KOPT-K1 (cell line): ENCODE data around the gene TGFBI.

Source experiments
- H3K27ac ChIP-seq: fragments of 200-600 bp; sonication (generic); 2 replicates; pipeline ENCODE4 v1.5.1; 2016; ENCODE audit warnings: antibody characterized with exemption, mild to moderate bottlenecking, low read depth, low read length; ENCODE audit not compliant: poor library complexity, severe bottlenecking
- H3K36me3 ChIP-seq: fragments of 200-600 bp; sonication (generic); 2 replicates; pipeline ENCODE4 v1.5.1; 2017; ENCODE audit warnings: antibody characterized with exemption, mild to moderate bottlenecking, low read length, moderate library complexity; ENCODE audit not compliant: insufficient read depth
- H3K9me3 ChIP-seq: fragments of 200-600 bp; sonication (generic); 2 replicates; pipeline ENCODE4 v1.5.1; 2017; ENCODE audit warnings: antibody characterized with exemption, low read length, mild to moderate bottlenecking; ENCODE audit not compliant: insufficient read depth, poor library complexity, severe bottlenecking

The TGFBI gene

DNA sequence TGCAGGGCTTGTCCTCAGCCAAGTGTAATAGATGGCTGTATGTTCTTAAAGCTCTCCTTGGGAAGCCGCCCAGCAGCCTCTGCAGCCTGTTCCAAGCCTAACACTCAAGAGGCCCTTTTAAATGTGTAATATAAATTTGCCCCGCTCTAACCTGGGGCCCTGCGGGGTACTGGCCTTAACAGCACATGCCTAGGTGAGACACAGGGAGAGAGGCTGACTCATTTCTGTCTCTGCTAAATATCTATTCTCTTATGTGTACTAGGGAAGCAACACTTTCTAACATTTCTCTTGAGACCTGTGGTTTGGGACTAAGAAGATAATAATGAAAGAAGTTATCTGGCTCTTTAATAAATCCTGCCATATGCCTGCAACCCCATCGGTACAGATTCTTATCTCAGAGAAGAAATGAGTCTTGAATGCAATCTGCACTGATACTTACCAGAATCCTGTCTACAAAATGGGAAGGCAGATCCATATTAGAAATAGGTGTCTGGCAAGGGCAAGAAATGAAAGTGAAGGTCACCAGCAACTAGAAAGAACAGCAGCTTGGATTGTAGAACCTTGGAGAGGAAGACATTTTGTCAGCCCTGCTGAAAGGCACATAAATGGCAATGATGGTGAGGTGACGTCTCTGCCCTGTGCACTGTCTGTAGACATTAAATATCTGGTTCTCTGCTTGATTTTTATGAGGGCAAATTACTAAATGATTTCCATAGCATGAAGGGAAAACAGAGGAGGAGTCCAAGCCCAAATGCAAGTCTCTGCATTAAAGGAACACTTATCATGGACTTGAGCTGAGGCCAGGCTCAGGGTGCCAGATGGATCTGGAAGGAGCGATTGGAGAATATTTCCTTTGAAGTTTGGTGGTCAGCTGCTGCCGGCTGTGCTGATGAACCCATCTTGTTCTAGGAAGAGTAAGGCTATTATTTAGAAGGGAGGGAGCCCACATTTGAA lies 14.5 kb upstream of the TGFBI start:
- Histone ChIP-seq H3K9me3 (no peaks in the 10 kb centered on the region), H3K36me3 (no peaks in the 10 kb centered on the region), H3K27ac (no peak overlapping the region)

DNA sequence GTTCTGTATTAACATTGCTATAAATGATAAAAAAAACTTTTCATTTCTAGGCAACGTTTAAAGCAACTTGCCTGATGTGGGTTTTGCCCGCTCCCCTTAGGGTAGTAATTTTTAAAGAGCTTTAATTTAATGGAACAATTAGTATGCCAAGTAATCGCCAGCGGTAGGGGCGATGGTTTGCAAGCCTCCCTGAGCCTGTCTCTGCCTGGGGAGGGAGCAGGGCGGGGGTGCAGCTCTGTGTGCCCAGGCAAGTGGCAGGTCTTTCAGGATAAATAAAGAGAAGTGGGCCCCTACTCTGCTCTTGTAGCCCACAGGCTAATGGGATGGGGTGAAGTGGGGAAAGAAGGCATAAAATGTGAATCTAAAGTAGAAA lies 13.8 kb upstream of the TGFBI start:
- no peaks in the 10 kb centered on the region for H3K9me3 ChIP-seq

GRCh38 chr5:136015966-136016650 lies 12.7 kb upstream of the TGFBI start:
- no peaks in the 10 kb centered on the region for H3K9me3 ChIP-seq
- H3K36me3 ChIP-seq = no peaks in the 10 kb centered on the region
- no peak overlapping the region for H3K27ac ChIP-seq

More for the DNA sequence above, 13.8 kb upstream of the TGFBI start:
- Histone ChIP-seq H3K36me3 (no peaks in the 10 kb centered on the region), H3K27ac (no peak overlapping the region)

DNA sequence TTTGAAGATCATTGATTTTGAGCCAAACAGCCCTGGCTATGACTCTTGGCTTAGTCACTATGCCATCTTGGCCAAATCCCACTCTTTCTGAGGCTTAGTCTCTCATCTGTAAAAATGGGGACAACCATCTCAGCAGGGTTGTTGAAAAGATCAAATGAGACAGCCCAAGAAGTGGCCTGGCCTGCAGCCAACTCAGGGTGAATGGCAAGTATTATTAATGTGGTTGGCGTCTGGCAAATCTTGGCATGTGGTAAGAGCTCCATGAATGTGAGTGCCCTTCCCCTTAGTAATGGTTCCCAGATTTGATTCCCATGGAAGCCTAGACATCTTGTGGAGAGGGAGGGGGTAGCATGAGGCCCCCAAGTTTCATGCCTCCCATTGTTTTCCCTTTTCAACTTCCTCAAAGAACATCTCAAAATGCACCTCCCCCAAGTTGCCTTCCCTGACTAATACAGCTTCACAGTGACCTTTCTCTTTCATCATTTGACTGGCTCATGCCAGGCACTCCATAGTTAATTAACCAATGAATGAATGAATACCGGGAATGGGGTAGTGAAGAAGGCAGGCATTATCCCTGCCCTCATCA lies 11.8 kb upstream of the TGFBI start:
- H3K36me3 ChIP-seq = no peaks in the 10 kb centered on the region
- H3K27ac ChIP-seq = no peak overlapping the region
- H3K9me3 ChIP-seq = no peaks in the 10 kb centered on the region

GRCh38 chr5:136018814-136019783 lies 9.7 kb upstream of the TGFBI start:
- no peaks in the 10 kb centered on the region for H3K36me3 ChIP-seq
- H3K27ac ChIP-seq = no peak overlapping the region
- H3K9me3 ChIP-seq = no peaks in the 10 kb centered on the region

DNA sequence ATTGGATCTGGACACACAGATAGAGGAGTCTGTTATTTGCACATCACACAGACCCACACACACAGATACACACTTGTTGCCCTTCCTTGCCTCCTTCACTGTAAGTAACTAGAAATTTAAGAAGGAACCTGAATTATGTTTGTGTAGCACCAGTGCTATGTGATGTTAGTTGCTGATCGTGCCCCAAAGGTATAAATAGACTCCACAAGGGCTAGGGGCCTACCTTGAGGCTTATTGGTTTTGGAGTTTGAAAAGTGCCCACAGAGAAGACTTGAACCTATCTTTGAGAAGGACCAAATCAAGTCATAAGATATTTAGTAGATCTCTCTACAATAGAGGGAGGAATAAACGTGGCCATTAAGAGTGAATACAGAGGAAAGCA lies 8.8 kb upstream of the TGFBI start:
- Histone ChIP-seq H3K9me3 (no peaks in the 10 kb centered on the region), H3K27ac (no peak overlapping the region), H3K36me3 (no peaks in the 10 kb centered on the region)

GRCh38 chr5:136020383-136021015 lies 8.3 kb upstream of the TGFBI start:
- Histone ChIP-seq H3K36me3 (no peaks in the 10 kb centered on the region), H3K9me3 (no peaks in the 10 kb centered on the region), H3K27ac (no peak overlapping the region)

DNA sequence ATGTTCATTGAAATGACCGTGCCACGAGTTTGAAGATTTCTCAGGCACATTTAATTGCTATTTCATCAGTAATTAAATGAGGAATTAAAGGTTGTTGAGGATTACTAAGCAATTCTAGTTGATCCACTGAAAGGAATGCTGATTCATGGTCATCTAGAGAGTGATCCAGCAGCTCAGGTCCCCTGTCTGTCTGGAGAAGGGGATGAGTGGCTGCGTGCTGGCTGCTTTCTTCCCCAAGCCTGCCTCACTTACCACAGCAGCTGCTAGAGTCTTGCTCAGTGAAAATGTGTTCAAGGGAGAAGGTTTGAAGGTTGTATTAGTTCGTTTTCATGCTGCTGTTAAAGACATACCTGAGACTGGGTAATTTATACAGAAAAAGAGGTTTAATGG lies 7.8 kb upstream of the TGFBI start:
- Histone ChIP-seq H3K27ac (no peak overlapping the region), H3K9me3 (no peaks in the 10 kb centered on the region), H3K36me3 (no peaks in the 10 kb centered on the region)

DNA sequence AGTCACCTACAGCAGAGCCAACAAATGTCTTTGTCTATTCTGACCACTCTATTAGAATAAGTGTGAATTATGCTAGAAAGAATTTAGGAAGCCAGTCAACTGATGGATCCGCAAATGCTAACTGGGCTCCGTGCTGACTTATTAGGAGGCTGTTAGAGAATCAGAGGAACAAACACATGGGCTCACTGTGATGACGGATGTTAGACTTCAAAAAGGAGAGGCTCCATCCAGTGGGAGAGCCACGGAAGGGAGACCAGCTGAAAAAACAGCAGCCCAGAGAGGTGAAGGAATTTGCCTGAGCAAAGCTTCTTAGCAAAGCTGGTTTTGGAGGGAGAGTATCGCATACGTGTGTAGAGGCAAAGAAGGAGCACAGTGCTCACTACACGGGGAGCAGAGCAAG lies 5.8 kb upstream of the TGFBI start:
- H3K27ac ChIP-seq = no peak overlapping the region
- H3K36me3 ChIP-seq = no peaks in the 10 kb centered on the region
- no peaks in the 10 kb centered on the region for H3K9me3 ChIP-seq

DNA sequence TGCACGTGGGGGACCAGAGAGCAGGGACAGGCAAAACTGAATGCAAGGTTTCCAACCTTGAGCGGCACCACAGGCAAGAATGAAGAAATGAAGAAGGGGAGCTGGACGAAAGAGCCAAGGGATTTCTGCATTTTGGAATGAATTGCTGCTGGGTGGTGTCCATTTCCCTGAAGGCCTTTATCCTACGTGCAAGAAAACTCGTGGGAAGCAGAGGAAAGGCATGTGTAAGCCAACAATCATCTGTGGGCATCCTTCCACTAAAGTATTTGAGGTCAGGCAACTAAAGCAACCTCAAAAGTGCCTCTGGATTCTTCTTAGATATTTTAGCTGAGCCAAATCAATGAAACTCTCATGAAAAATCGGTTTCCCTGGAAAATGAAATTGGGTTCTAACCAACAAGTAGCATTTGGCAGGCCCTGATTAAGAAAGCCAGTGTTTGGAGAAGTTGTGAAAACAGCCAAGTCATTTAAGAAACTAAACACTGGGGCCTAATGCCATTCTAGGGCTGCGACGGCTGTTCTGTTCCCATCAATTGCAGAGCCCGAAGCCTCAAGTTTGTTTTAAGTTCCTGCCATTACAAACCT lies 4.7 kb upstream of the TGFBI start:
- Histone ChIP-seq H3K36me3 (no peaks in the 10 kb centered on the region), H3K27ac (no peak overlapping the region), H3K9me3 (no peaks in the 10 kb centered on the region)

- Histone ChIP-seq H3K9me3 (no peaks in the 10 kb centered on the region), H3K27ac (no peak overlapping the region), H3K36me3 (no peaks in the 10 kb centered on the region)
Measured at GRCh38 chr5:136025900-136026299, 2.9 kb upstream of the TGFBI start.

DNA sequence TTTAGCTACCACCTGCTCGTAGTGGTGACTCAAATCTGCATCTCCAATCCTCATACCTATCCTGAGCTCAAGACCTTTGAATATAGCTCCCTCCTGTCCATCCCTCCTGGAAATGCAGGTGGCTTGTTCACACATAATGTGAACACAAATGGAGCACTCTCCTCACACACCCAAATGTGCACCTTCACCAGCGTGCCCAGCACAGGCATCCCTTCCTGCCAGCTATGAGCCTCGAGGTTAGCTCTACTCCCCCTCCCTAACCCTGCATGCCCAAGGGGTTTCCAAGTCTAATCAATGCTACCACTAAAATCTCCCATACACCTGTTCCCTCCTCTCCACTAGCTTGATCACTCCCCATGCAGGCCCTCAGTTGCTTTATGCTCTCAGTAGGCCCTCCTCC lies 2.2 kb upstream of the TGFBI start:
- H3K27ac ChIP-seq = no peak overlapping the region

DNA sequence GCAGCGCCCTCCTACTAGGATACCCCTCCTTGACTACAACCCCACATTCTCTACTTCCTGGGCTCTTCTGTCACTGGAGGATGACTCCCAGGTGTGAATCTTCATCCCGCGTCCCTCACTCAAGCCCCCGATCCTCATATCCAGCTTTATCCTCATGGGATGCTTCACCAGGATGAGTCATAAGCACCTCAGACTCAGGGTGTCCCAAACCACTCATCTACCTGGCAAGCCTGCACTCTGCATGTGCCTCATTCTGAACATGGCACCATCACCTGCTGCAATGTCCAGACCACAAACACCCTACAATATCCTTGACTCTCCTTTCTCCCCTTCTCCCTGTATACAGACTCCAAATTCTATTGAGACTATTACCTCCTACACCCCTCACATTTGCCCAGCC lies 1.5 kb upstream of the TGFBI start:
- H3K9me3 ChIP-seq = no peaks in the 10 kb centered on the region
- no peak overlapping the region for H3K27ac ChIP-seq
- H3K36me3 ChIP-seq = no peaks in the 10 kb centered on the region

More for the DNA sequence above, 2.2 kb upstream of the TGFBI start:
- Histone ChIP-seq H3K36me3 (no peaks in the 10 kb centered on the region), H3K9me3 (no peaks in the 10 kb centered on the region)

DNA sequence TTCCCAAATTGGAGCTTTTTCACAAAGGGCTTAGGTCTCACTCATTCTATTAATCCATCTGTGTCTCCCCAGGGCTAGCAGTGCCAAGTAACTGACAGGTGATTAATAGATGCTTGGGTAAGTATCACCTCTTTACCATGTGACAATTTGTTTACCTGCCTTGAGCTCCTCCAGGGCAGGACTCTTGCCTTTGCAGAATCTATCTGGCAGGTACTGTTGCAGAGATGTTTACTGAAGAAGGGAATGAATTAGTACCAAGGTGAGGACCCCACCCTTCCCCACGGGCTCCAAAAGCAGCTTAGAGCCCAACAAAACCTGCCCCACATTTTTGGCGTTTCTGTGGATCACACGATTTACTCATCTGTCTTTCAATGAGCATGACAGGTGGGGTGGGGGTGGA lies 698 bp upstream of the TGFBI start:
- no peak overlapping the region for H3K27ac ChIP-seq
- H3K9me3 ChIP-seq = no peaks in the 10 kb centered on the region
- H3K36me3 ChIP-seq = no peaks in the 10 kb centered on the region
